ENCODE measurements around the gene TEAD1. TPM values are rescaled to one million over a fixed set of nuclear protein-coding genes. Genes with fewer than 3 reads are reported as not detected.

The TEAD1 gene
- total and polyA plus RNA-seq, 2 donors (not counting 3 experiments of a cell fraction or from before 2014, with no cell fraction given) = 15.3 to 49.0 TPM

DNA sequence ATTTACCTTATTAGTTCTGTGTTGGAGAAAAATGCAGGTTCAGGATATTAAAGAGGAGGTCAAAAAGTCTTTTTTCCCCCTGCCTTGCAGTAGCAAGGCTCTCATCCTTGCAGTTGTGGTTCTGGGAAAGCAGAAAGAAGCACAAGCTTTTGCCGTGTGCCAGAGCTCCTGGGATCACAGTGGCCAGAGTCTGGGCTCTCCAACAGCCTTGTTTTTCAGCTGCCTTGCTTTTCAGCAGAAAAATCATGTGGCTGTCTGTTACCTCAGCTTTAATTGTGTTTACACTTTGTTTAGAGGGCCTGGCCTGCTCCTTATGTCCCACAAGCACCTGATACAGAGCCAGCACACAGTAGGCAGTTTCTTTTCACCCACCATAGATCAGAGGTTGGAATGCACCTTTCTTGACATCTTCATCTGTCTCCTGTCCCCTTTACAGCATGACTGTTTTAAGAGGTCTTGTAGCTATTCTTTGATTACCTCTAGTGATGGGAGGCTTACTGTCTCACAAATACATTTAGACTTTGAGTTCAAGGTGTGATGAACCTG is 67.5 kb downstream of the TEAD1 start:
- H3K9me3 ChIP-seq (replicated peaks; ENCODE audit: control insufficient read depth, insufficient read depth, low read length) = no peaks in the 10 kb centered on the region
- ChIA-PET CTCF (interaction anchor here (1.5 kb wide), 1 partner anchor 9 kb away, joined by 4 read pairs; no protein-coding TSS in a partner anchor), POLR2A (no interaction called here)
- no peak overlapping the region for H3K4me2 ChIP-seq (ENCODE audit: insufficient read depth, low read length)
- H3K79me2 ChIP-seq (ENCODE audit: control insufficient read depth, insufficient read depth, low read length) = peaks cover 20% of the 10 kb centered on the region
- dilution Hi-C loops (cut with MboI; ENCODE audit: extremely low pct_ligation_motif_present, low sequenced_read_pairs) = no loop called here
- H3K9me1 ChIP-seq (replicated peaks; ENCODE audit: control insufficient read depth, extremely low read depth, insufficient read depth, low read length) = no peaks in the 10 kb centered on the region
- FAIRE-seq (no peak), DNase-seq (ENCODE audit: low read depth, low spot score) (no peak)
- no peak for TF ChIP-seq POLR2A (IDR thresholded peaks at IDR 0.05; ENCODE audit: low read depth, low read length)
- no peak for TF ChIP-seq CTCF (IDR thresholded peaks at IDR 0.05; ENCODE audit: extremely low read depth in 1 of 2, insufficient read depth in 1 of 2, low read depth in 1 of 2, low read length in 2 of 2)
- no peak for TF ChIP-seq EZH2 (IDR thresholded peaks at IDR 0.05; ENCODE audit: borderline replicate concordance, low read depth, low read length, severe bottlenecking)
- no peak for TF ChIP-seq FOS (IDR thresholded peaks at IDR 0.05; ENCODE audit: borderline replicate concordance, insufficient read depth, low read length)
- TF ChIP-seq GATA2 (IDR thresholded peaks at IDR 0.05; ENCODE audit: insufficient read depth, insufficient read length, low read depth, low read length) = no peak
- TF ChIP-seq MYC (IDR thresholded peaks at IDR 0.05; ENCODE audit: low read depth, low read length) = no peak
- TF ChIP-seq, protein P1, sequence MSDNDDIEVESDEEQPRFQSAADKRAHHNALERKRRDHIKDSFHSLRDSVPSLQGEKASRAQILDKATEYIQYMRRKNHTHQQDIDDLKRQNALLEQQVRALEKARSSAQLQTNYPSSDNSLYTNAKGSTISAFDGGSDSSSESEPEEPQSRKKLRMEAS (IDR thresholded peaks at IDR 0.05; ENCODE audit: insufficient read depth, insufficient read length) = no peak
- TF ChIP-seq POLR2AphosphoS5 (IDR thresholded peaks at IDR 0.05; ENCODE audit: insufficient read depth, low read depth, low read length) = no peak
- no peaks in the 10 kb centered on the region for H3K27me3 ChIP-seq (ENCODE audit: control insufficient read depth in 2 of 2, insufficient read depth in 2 of 2, low read length in 2 of 2)
- H3K9ac ChIP-seq (replicated peaks; ENCODE audit: extremely low read depth, insufficient read depth, low read length) = no peak overlapping the region
- H3K27ac ChIP-seq (ENCODE audit: insufficient read depth, low read depth, low read length) = no peak overlapping the region
- no TSS peak for BruUV-seq (replicated peaks)
- no peaks in the 10 kb centered on the region for H3K4me1 ChIP-seq (ENCODE audit: control insufficient read depth, extremely low read depth, insufficient read depth, low read length)
- no peak overlapping the region for H3K4me3 ChIP-seq (replicated peaks in 1 of 3; ENCODE audit: insufficient read depth in 1 of 3, low read depth in 1 of 3, low read length in 3 of 3)
- intact Hi-C loops (cut with micrococcal nuclease) = no loop called here
- no peaks in the 10 kb centered on the region for H4K20me1 ChIP-seq (replicated peaks; ENCODE audit: control insufficient read depth, extremely low read depth, insufficient read depth, low read length)
- no peaks in the 10 kb centered on the region for H3K36me3 ChIP-seq (ENCODE audit: control insufficient read depth in 2 of 2, extremely low read depth in 1 of 2, insufficient read depth in 2 of 2, low read length in 2 of 2)
- no peak overlapping the region for H2AFZ ChIP-seq (ENCODE audit: low read depth, low read length)
